Neural progenitor cell (in vitro differentiated cells): ENCODE measurements around the gene MAP3K7CL. TPM values are rescaled to one million over a fixed set of nuclear protein-coding genes. Genes with fewer than 3 reads are reported as not detected.

Experiments used
- DNase-seq: peaks from one replicate; pipeline ENCODE4 v3.0.0-alpha.2; 2016; ENCODE audit warnings: low spot score
- H2AFZ ChIP-seq: fragments of 200-600 bp; sonication (generic); replicated peaks from 2 replicates; pipeline ENCODE4 v1.6.1; 2016; ENCODE audit warnings: antibody characterized with exemption
- H3F3A ChIP-seq: fragments of 200-600 bp; sonication (generic); 2 replicates; pipeline ENCODE4 v1.6.1; 2016; ENCODE audit warnings: antibody characterized with exemption, low read depth
- H3K27ac ChIP-seq: fragments of 200-600 bp; sonication (generic); 2 replicates; pipeline ENCODE4 v1.5.1; 2016; ENCODE audit warnings: mild to moderate bottlenecking
- H3K27me3 ChIP-seq: fragments of 200-600 bp; sonication (generic); 2 replicates; pipeline ENCODE4 v1.6.1; 2016; ENCODE audit warnings: mild to moderate bottlenecking, moderate library complexity
- H3K36me3 ChIP-seq: fragments of 200-600 bp; sonication (generic); 2 replicates; pipeline ENCODE4 v1.5.1; 2016
- H3K4me1 ChIP-seq: fragments of 200-600 bp; sonication (generic); 2 replicates; pipeline ENCODE4 v1.6.1; 2016; ENCODE audit warnings: mixed run types
- H3K4me2 ChIP-seq: fragments of 200-600 bp; sonication (generic); 2 replicates; pipeline ENCODE4 v1.6.1; 2016
- H3K4me3 ChIP-seq: fragments of 200-600 bp; sonication (generic); 2 replicates; pipeline ENCODE4 v1.5.1; 2016
- H3K79me2 ChIP-seq: fragments of 200-600 bp; sonication (generic); 2 replicates; pipeline ENCODE4 v1.6.1; 2016; ENCODE audit warnings: low read depth
- H3K9ac ChIP-seq: fragments of 200-600 bp; sonication (generic); 2 replicates; pipeline ENCODE4 v1.6.1; 2016
- H3K9me3 ChIP-seq: fragments of 200-600 bp; sonication (generic); 2 replicates; pipeline ENCODE4 v1.5.1; 2016; ENCODE audit warnings: low read depth
- H4K20me1 ChIP-seq: fragments of 200-600 bp; sonication (generic); 2 replicates; pipeline ENCODE4 v1.6.1; 2016; ENCODE audit warnings: low read depth
- H3K27ac Mint-ChIP-seq: 3 replicates; pipeline ENCODE4 v1.8.0; 2021; ENCODE audit warnings: mixed read lengths
- H3K27me3 Mint-ChIP-seq: 2 replicates; pipeline ENCODE4 v1.8.0; 2022; ENCODE audit warnings: low read depth, mild to moderate bottlenecking, inconsistent platforms, moderate library complexity, mixed read lengths; ENCODE audit not compliant: insufficient read depth
- H3K36me3 Mint-ChIP-seq: 3 replicates; pipeline ENCODE4 v1.8.0; 2021; ENCODE audit warnings: mixed read lengths
- H3K4me1 Mint-ChIP-seq: 3 replicates; pipeline ENCODE4 v1.8.0; 2021; ENCODE audit warnings: mixed read lengths
- H3K4me3 Mint-ChIP-seq: 3 replicates; pipeline ENCODE4 v1.8.0; 2021; ENCODE audit warnings: mild to moderate bottlenecking, moderate library complexity, mixed read lengths
- H3K9me3 Mint-ChIP-seq: 3 replicates; pipeline ENCODE4 v1.8.0; 2020; ENCODE audit warnings: mixed read lengths
- EZH2 ChIP-seq: fragments of 200-600 bp; sonication (generic); IDR thresholded peaks from 2 replicates; pipeline ENCODE4 v1.6.1; 2017; ENCODE audit warnings: antibody characterized with exemption, mild to moderate bottlenecking, moderate library complexity
- EZH2phosphoT487 ChIP-seq: fragments of 200-600 bp; sonication (generic); IDR thresholded peaks from 2 replicates; pipeline ENCODE4 v1.6.1; 2017; ENCODE audit warnings: antibody characterized with exemption
- total RNA-seq: library from RNA; depleted of rRNA; stranded (reverse); fragments of >200 nt; gene quantifications from 2 replicates; pipeline ENCODE4 v1.2.3, GENCODE V29; 2015; ENCODE audit warnings: low replicate concordance
- TF ChIP-seq, protein P1 (sequence below): fragments of 200-600 bp; sonication (generic); IDR thresholded peaks from 2 replicates; pipeline ENCODE4 v1.5.1; 2017; ENCODE audit warnings: antibody characterized with exemption, mild to moderate bottlenecking

Gene MAP3K7CL
- total RNA-seq, 1 donor from 2014 or later: not detected

DNA sequence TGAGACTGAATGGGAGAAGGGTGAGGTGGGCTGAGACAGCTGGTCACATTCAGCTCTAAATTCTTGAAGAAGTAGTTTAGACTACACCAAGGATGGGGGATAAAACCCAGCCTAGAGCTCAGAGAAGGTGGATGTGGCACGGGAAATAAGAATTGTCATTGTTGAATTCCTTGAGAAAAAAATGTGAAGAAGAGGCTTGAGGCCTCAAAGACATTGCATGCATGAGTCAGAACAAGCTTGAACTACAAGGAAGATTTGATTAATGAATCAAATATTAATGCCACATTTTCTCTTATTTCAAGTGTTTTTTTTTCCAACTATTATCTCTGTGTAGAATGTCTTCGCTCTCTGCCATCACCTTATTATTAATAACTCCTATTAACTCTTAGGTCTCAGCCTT, 58.9 kb downstream of the MAP3K7CL start:
- H3K4me3 Mint-ChIP-seq: no peak overlapping the region
- no peaks in the 10 kb centered on the region for H3K36me3 ChIP-seq
- H3K9ac ChIP-seq: no peak overlapping the region
- no peaks in the 10 kb centered on the region for H3K27me3 ChIP-seq
- H3K79me2 ChIP-seq: no peaks in the 10 kb centered on the region
- no peaks in the 10 kb centered on the region for H3K9me3 Mint-ChIP-seq
- H3F3A ChIP-seq: no peaks in the 10 kb centered on the region
- no peak overlapping the region for H3K27ac Mint-ChIP-seq
- no peaks in the 10 kb centered on the region for H3K4me1 ChIP-seq
- no peaks in the 10 kb centered on the region for H3K4me1 Mint-ChIP-seq
- H3K4me3 ChIP-seq: no peak overlapping the region
- no peaks in the 10 kb centered on the region for H3K36me3 Mint-ChIP-seq
- peaks cover 3% of the 10 kb centered on the region for H3K27me3 Mint-ChIP-seq
- H4K20me1 ChIP-seq: no peaks in the 10 kb centered on the region
- no peak overlapping the region for H3K4me2 ChIP-seq
- no peak overlapping the region for H2AFZ ChIP-seq
- DNase-seq: no peak
- no peaks in the 10 kb centered on the region for H3K9me3 ChIP-seq
- H3K27ac ChIP-seq: no peak overlapping the region
- TF ChIP-seq EZH2phosphoT487 (no peak), EZH2 (no peak)
- TF ChIP-seq, protein P1, sequence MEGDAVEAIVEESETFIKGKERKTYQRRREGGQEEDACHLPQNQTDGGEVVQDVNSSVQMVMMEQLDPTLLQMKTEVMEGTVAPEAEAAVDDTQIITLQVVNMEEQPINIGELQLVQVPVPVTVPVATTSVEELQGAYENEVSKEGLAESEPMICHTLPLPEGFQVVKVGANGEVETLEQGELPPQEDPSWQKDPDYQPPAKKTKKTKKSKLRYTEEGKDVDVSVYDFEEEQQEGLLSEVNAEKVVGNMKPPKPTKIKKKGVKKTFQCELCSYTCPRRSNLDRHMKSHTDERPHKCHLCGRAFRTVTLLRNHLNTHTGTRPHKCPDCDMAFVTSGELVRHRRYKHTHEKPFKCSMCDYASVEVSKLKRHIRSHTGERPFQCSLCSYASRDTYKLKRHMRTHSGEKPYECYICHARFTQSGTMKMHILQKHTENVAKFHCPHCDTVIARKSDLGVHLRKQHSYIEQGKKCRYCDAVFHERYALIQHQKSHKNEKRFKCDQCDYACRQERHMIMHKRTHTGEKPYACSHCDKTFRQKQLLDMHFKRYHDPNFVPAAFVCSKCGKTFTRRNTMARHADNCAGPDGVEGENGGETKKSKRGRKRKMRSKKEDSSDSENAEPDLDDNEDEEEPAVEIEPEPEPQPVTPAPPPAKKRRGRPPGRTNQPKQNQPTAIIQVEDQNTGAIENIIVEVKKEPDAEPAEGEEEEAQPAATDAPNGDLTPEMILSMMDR: no peak

DNA sequence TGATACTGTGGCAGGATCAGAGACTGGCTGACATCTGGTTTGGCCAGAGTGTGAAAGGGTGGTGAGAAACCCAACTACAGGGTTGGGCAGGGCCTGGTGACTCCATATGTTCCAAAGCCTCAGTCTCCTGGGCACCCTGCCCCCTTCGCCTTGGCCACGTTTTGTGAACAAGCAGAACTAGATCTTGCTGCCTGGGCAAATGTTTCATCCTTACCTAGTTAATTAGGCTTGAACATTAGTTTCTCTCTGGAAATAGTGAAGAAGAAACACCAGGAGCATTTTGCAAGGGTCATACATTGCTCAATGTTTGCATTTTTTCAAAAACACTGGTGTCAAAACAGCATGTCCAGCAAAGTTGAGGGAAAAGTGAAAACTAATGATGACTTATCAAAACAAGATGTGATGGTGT, 60.5 kb downstream of the MAP3K7CL start:
- Histone ChIP-seq H3F3A (no peaks in the 10 kb centered on the region), H3K79me2 (no peaks in the 10 kb centered on the region), H3K4me2 (no peak overlapping the region), H4K20me1 (no peaks in the 10 kb centered on the region), H3K9ac (no peak overlapping the region), H3K27me3 (no peaks in the 10 kb centered on the region), H2AFZ (no peak overlapping the region), H3K9me3 (no peaks in the 10 kb centered on the region), H3K4me1 (no peaks in the 10 kb centered on the region), H3K36me3 (no peaks in the 10 kb centered on the region), H3K4me3 (no peak overlapping the region), H3K27ac (no peak overlapping the region)
- TF ChIP-seq, protein P1: no peak
- TF ChIP-seq EZH2: no peak
- no peak for TF ChIP-seq EZH2phosphoT487
- Mint-ChIP-seq H3K4me3 (no peak overlapping the region), H3K9me3 (no peaks in the 10 kb centered on the region), H3K27ac (no peak overlapping the region), H3K27me3 (peaks cover 3% of the 10 kb centered on the region), H3K36me3 (no peaks in the 10 kb centered on the region), H3K4me1 (no peaks in the 10 kb centered on the region)
- DNase-seq: no peak

DNA sequence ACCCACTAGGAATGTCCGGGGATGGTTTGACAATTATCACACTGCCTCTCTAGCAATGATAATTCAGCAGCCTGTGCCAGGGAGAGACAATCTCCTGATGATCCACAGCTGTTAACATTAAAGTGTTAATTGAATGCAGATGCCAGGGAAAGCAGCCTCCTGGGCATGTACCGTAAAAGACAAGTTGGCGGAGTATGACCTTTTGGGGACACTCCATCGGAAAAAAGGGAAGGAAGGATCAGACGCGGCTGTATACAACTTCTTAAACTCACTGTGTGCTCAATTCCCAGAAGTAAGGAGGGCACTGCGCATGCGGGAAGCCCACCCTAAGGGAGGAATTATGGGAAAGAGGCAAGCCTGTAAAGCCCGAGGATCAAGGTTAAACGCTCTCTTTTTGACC, 62.6 kb downstream of the MAP3K7CL start:
- no peaks in the 10 kb centered on the region for H3K79me2 ChIP-seq
- no peaks in the 10 kb centered on the region for H3K27me3 ChIP-seq
- H3K27ac ChIP-seq: no peak overlapping the region
- no peaks in the 10 kb centered on the region for H3F3A ChIP-seq
- H4K20me1 ChIP-seq: no peaks in the 10 kb centered on the region
- no peak overlapping the region for H3K9ac ChIP-seq
- Mint-ChIP-seq H3K9me3 (peaks cover 6% of the 10 kb centered on the region), H3K4me3 (no peak overlapping the region), H3K27ac (no peak overlapping the region), H3K27me3 (peaks cover 3% of the 10 kb centered on the region), H3K4me1 (no peaks in the 10 kb centered on the region), H3K36me3 (no peaks in the 10 kb centered on the region)
- H3K36me3 ChIP-seq: no peaks in the 10 kb centered on the region
- no peak overlapping the region for H3K4me3 ChIP-seq
- H3K4me1 ChIP-seq: no peaks in the 10 kb centered on the region
- no peak overlapping the region for H3K4me2 ChIP-seq
- no peaks in the 10 kb centered on the region for H3K9me3 ChIP-seq
- no peak for DNase-seq
- TF ChIP-seq, protein P1: no peak
- H2AFZ ChIP-seq: no peak overlapping the region

DNA sequence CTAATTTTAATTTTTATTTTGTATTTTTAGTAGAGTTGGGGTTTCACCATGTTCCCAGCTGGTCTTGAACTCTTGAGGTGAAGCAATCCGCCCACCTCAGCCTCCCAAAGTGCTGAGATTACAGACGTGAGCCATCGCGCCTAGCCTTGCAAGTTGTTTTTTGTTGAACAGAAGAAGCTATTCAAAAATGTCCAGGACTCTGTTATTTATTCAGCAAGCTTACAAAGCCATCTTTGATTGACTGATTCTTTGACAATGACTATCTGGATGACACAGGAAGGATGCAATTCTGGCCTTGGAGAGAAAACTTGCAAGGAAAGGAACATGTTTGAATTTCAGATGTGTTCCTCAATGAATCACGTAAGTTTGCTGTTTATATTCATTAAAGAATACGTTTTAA, 63.5 kb downstream of the MAP3K7CL start:
- H3K9me3 ChIP-seq: no peaks in the 10 kb centered on the region
- no peak overlapping the region for H3K4me3 ChIP-seq
- Mint-ChIP-seq H3K27me3 (peaks cover 3% of the 10 kb centered on the region), H3K27ac (no peak overlapping the region), H3K36me3 (no peaks in the 10 kb centered on the region), H3K9me3 (peaks cover 9% of the 10 kb centered on the region), H3K4me1 (no peaks in the 10 kb centered on the region), H3K4me3 (no peak overlapping the region)
- TF ChIP-seq EZH2phosphoT487 (no peak), EZH2 (no peak)
- TF ChIP-seq, protein P1: no peak
- no peaks in the 10 kb centered on the region for H3K27me3 ChIP-seq
- no peak overlapping the region for H3K4me2 ChIP-seq
- H3K36me3 ChIP-seq: no peaks in the 10 kb centered on the region
- H4K20me1 ChIP-seq: no peaks in the 10 kb centered on the region
- no peak overlapping the region for H2AFZ ChIP-seq
- no peak overlapping the region for H3K27ac ChIP-seq
- no peak for DNase-seq
- H3F3A ChIP-seq: no peaks in the 10 kb centered on the region
- no peaks in the 10 kb centered on the region for H3K79me2 ChIP-seq
- no peaks in the 10 kb centered on the region for H3K4me1 ChIP-seq
- no peak overlapping the region for H3K9ac ChIP-seq
